ENCODE measurements around the gene PLAC8.

Gene PLAC8, protein sequence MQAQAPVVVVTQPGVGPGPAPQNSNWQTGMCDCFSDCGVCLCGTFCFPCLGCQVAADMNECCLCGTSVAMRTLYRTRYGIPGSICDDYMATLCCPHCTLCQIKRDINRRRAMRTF

GRCh38 chr4:83114576-83114975 is at the start of gene PLAC8:
Gene PLAC8 (minus strand): TSS chr4:83114729. CDS start chr4:83107921, 6,808 bp downstream.
- peak; percentile 89 for DNase-seq (ENCODE audit: low read depth)
- TF ChIP-seq POLR2A (IDR thresholded peaks at IDR 0.05; ENCODE audit: extremely low read depth, insufficient read length) (peak; percentile 77), MYC (IDR thresholded peaks at IDR 0.05; ENCODE audit: low read depth, low read length) (no peak), MAX (IDR thresholded peaks at IDR 0.05; ENCODE audit: low read depth, low read length) (no peak)
- TF ChIP-seq, protein P1, sequence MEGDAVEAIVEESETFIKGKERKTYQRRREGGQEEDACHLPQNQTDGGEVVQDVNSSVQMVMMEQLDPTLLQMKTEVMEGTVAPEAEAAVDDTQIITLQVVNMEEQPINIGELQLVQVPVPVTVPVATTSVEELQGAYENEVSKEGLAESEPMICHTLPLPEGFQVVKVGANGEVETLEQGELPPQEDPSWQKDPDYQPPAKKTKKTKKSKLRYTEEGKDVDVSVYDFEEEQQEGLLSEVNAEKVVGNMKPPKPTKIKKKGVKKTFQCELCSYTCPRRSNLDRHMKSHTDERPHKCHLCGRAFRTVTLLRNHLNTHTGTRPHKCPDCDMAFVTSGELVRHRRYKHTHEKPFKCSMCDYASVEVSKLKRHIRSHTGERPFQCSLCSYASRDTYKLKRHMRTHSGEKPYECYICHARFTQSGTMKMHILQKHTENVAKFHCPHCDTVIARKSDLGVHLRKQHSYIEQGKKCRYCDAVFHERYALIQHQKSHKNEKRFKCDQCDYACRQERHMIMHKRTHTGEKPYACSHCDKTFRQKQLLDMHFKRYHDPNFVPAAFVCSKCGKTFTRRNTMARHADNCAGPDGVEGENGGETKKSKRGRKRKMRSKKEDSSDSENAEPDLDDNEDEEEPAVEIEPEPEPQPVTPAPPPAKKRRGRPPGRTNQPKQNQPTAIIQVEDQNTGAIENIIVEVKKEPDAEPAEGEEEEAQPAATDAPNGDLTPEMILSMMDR (IDR thresholded peaks at IDR 0.05; ENCODE audit: low read depth, low read length), result no peak
- peak within 1 kb of the TSS; percentile 66 for H3K4me3 ChIP-seq (ENCODE audit: low read depth, low read length)

DNA sequence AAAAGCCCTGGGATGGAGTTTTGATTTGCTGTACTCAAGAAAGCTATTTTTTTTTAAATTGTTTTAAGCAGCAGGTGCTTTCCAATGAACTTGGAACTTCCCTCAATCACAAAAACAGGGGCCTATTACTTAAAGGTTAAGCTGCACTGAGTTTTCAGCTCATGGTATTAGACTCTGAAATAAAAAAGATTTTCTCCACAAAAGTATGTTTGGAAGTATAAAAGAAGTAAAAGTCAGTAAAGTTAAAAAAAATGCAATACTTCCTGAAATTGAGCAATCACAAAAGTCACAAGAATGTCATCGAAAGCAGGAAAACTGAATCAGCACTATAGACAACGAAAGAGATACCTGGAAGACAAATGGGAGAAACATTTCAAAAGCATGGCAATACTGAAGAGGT is 38.9 kb upstream of the PLAC8 start:
- DNase-seq (ENCODE audit: low read depth), result no peak
- H3K4me3 ChIP-seq (ENCODE audit: low read depth, low read length), result no peak overlapping the region
- TF ChIP-seq, protein P1 (IDR thresholded peaks at IDR 0.05; ENCODE audit: low read depth, low read length), result no peak
- no peak for TF ChIP-seq MAX (IDR thresholded peaks at IDR 0.05; ENCODE audit: low read depth, low read length)
- no peak for TF ChIP-seq MYC (IDR thresholded peaks at IDR 0.05; ENCODE audit: low read depth, low read length)
- TF ChIP-seq POLR2A (IDR thresholded peaks at IDR 0.05; ENCODE audit: extremely low read depth, insufficient read length), result no peak

- TF ChIP-seq, protein P1 (IDR thresholded peaks at IDR 0.05; ENCODE audit: low read depth, low read length), result no peak
- TF ChIP-seq MAX (IDR thresholded peaks at IDR 0.05; ENCODE audit: low read depth, low read length), result no peak
- no peak for TF ChIP-seq MYC (IDR thresholded peaks at IDR 0.05; ENCODE audit: low read depth, low read length)
- TF ChIP-seq POLR2A (IDR thresholded peaks at IDR 0.05; ENCODE audit: extremely low read depth, insufficient read length), result no peak
- no peak for DNase-seq (ENCODE audit: low read depth)
- no peak overlapping the region for H3K4me3 ChIP-seq (ENCODE audit: low read depth, low read length)
Observed at GRCh38 chr4:83152746-83153145, 38.2 kb upstream of the PLAC8 start.

DNA sequence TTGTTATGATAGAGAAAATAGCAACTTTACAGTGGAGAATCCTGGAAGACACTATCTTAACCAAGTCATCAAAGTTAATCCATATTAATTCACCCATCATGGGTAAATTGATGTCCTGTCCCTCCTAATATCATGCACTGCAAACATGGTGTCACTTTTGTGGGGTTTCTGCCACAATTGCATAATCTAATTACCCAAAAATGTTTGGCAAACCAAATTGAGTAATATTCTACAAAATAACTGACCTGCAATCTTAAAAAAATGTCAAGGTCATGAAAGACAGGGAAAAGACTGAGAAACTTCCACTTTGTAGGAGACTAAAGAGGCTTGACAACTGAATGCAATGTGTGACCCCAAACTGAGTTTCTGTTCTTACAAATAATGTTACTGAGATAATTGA is 37.1 kb upstream of the PLAC8 start:
- peak; percentile 28 for DNase-seq (ENCODE audit: low read depth)
- H3K4me3 ChIP-seq (ENCODE audit: low read depth, low read length), result no peak overlapping the region

GRCh38 chr4:83150653-83151330 is 36.3 kb upstream of the PLAC8 start:
- no peak for DNase-seq (ENCODE audit: low read depth)
- no peak overlapping the region for H3K4me3 ChIP-seq (ENCODE audit: low read depth, low read length)
- TF ChIP-seq, protein P1 (IDR thresholded peaks at IDR 0.05; ENCODE audit: low read depth, low read length), result no peak
- no peak for TF ChIP-seq MAX (IDR thresholded peaks at IDR 0.05; ENCODE audit: low read depth, low read length)
- no peak for TF ChIP-seq POLR2A (IDR thresholded peaks at IDR 0.05; ENCODE audit: extremely low read depth, insufficient read length)
- TF ChIP-seq MYC (IDR thresholded peaks at IDR 0.05; ENCODE audit: low read depth, low read length), result no peak

More for the DNA sequence above, 37.1 kb upstream of the PLAC8 start:
- TF ChIP-seq MYC (IDR thresholded peaks at IDR 0.05; ENCODE audit: low read depth, low read length), result no peak
- TF ChIP-seq POLR2A (IDR thresholded peaks at IDR 0.05; ENCODE audit: extremely low read depth, insufficient read length), result no peak
- TF ChIP-seq MAX (IDR thresholded peaks at IDR 0.05; ENCODE audit: low read depth, low read length), result no peak
- TF ChIP-seq, protein P1 (IDR thresholded peaks at IDR 0.05; ENCODE audit: low read depth, low read length), result no peak

All from NB4 (cell line).